Measurements from ENCODE around the gene SH3GL1.

GRCh38 chr19:4376671-4376990 is 23.7 kb downstream of the SH3GL1 start:
- TF ChIP-seq CTCF (IDR thresholded peaks at IDR 0.05 in 8 of 11, conservative IDR thresholded peaks at IDR 0.05 in 3 of 11) (no peak), POLR2A (IDR thresholded peaks at IDR 0.05) (no peak)

Data from spleen (tissue), 7 donors.